MCF 10A (cell line): Measurements from ENCODE around the gene ZNF397. TPM values are rescaled to one million over a fixed set of nuclear protein-coding genes. Genes with fewer than 3 reads are reported as not detected.

ENCODE experiments used
- Bru-seq: library from RNA; stranded (reverse); fragments of 400-500 nt; gene quantifications from one replicate; lab custom pipeline; 2021; lab: Mats Ljungman, UMichigan
- BruChase-seq, 2 experiments: library from RNA; stranded (reverse); fragments of 400-500 nt; gene quantifications; one replicate each; lab custom pipeline; 2021; lab: Mats Ljungman, UMichigan
- BruUV-seq: library from RNA; stranded (reverse); fragments of 400-500 nt; replicated peaks from 2 replicates; lab custom pipeline; 2021; lab: Mats Ljungman, UMichigan
- CTCF ChIA-PET: fragments of 300-600 bp; sonication (Branson Sonifier 250); formaldehyde crosslinking; extraction: SDS; loops from one replicate; lab custom pipeline; 2021; ENCODE audit warnings: antibody characterized with exemption, inconsistent platforms; lab: Yijun Ruan, JAX
- POLR2A ChIA-PET: fragments of 300-600, 350-650 bp; sonication (Branson Sonifier 250); formaldehyde crosslinking; extraction: SDS; loops from one replicate; lab custom pipeline; 2020; ENCODE audit warnings: antibody characterized with exemption, inconsistent platforms; lab: Yijun Ruan, JAX
- DNase-seq: peaks from one replicate; pipeline ENCODE4 v3.0.0-alpha.2; 2018; ENCODE audit not compliant: unreplicated experiment
- H3K27ac Mint-ChIP-seq: one replicate; pipeline ENCODE4 v1.8.0; 2022; ENCODE audit warnings: mild to moderate bottlenecking, low read depth, mixed read lengths; ENCODE audit not compliant: unreplicated experiment
- H3K27me3 Mint-ChIP-seq: one replicate; pipeline ENCODE4 v1.8.0; 2022; ENCODE audit warnings: mixed read lengths; ENCODE audit not compliant: insufficient read depth, unreplicated experiment
- H3K36me3 Mint-ChIP-seq: one replicate; pipeline ENCODE4 v1.8.0; 2022; ENCODE audit warnings: mild to moderate bottlenecking, moderate library complexity, mixed read lengths; ENCODE audit not compliant: insufficient read depth, unreplicated experiment
- H3K4me1 Mint-ChIP-seq: one replicate; pipeline ENCODE4 v1.8.0; 2022; ENCODE audit warnings: mixed read lengths; ENCODE audit not compliant: insufficient read depth, unreplicated experiment
- H3K4me3 Mint-ChIP-seq: one replicate; pipeline ENCODE4 v1.8.0; 2022; ENCODE audit warnings: mild to moderate bottlenecking, moderate library complexity, mixed read lengths; ENCODE audit not compliant: unreplicated experiment
- H3K9me3 Mint-ChIP-seq: one replicate; pipeline ENCODE4 v1.8.0; 2022; ENCODE audit warnings: mixed read lengths; ENCODE audit not compliant: unreplicated experiment
- intact Hi-C: fragments of 100-400 bp; cut with micrococcal nuclease; formaldehyde crosslinking; loops from 2 replicates; pipeline ENCODE4 v1.14.1; 2022
- long read RNA-seq: library from polyadenylated mRNA; stranded (forward); transcript quantifications from one replicate; pipeline ENCODE4 v2.0.0, GENCODE V29; 2022
- total RNA-seq: library from RNA; stranded (reverse); gene quantifications from 2 replicates; pipeline ENCODE4 v1.2.3, GENCODE V29; 2022
- TF ChIP-seq, protein P1 (sequence below): fragments of 200-600 bp; IDR thresholded peaks from one replicate; pipeline ENCODE4 v1.8.0; 2022; ENCODE audit warnings: antibody characterized with exemption, mild to moderate bottlenecking; ENCODE audit not compliant: unreplicated experiment

ZNF397 gene
- total RNA-seq (22.5 and 26.5 TPM in 2 replicates), Bru-seq, nascent RNA (percentile 87 among the genes with signal in this experiment), BruChase-seq, experiment 1, labeled RNA remaining after a 6-hour chase (percentile 91 among the genes with signal in this experiment), BruChase-seq, experiment 2, labeled RNA remaining after a 2-hour chase (percentile 95 among the genes with signal in this experiment)
- long read RNA-seq, partial matches to known transcripts: 0 of 10 reads
- long read RNA-seq, other reads (novel, unspliced or antisense): 7 of 10 reads

DNA sequence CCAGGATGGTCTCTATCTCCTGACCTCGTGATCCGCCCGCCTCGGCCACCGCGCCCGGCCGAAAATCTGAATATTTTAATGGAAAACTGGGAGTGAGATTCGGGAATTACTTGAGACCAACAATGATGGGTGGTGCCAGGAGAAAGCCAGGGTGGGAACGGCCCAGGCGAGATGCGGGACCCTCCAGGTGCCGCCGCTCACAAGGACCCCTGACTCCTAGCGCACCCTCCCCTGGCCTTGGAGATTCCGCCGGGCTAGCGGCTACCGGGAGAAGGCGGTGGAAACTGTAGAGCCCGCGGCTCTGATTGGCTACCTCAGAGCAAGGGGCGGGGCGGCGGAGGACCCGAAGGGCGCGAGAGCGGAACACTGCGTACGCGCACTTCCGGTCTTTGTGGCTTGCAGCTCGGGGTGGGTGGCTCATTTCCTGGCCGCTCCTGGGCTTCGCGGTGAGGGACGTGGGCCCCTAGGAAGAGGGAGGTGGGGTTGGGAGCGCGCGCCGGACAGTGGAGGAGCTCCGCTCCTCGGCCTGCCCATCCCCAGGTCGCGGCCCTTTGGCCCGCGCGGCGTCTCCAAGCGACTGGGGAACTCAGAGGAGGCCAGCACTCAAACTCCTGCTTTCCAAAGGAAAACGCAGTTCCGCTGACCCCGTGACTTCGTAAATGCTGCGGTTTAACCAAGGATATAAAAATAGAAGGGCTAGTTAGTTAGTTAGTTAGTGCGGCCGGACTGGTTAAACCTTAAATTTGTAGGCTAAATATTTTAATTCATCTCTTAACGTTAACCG lies at the start of gene ZNF397:
ZNF397 (plus strand) TSS at position 371 of the 784 bp plus-strand sequence. CDS start 1,437 bp downstream, outside the sequence.
- intact Hi-C loops: loop anchor here (1.0 to 2.0 kb wide), 2 partner anchors 49 to 104 kb away; partner anchors contain the start of genes ZNF24 and ZSCAN30
- Mint-ChIP-seq H3K4me1 (no peaks in the 10 kb centered on the region), H3K9me3 (peaks cover 21% of the 10 kb centered on the region), H3K27me3 (no peaks in the 10 kb centered on the region), H3K4me3 (peak within 1 kb of the TSS; percentile 95), H3K27ac (peak within 1 kb of the TSS; percentile 97), H3K36me3 (peaks cover 45% of the 10 kb centered on the region)
- peak; percentile 96 for DNase-seq
- no TSS peak for BruUV-seq
- TF ChIP-seq, protein P1, sequence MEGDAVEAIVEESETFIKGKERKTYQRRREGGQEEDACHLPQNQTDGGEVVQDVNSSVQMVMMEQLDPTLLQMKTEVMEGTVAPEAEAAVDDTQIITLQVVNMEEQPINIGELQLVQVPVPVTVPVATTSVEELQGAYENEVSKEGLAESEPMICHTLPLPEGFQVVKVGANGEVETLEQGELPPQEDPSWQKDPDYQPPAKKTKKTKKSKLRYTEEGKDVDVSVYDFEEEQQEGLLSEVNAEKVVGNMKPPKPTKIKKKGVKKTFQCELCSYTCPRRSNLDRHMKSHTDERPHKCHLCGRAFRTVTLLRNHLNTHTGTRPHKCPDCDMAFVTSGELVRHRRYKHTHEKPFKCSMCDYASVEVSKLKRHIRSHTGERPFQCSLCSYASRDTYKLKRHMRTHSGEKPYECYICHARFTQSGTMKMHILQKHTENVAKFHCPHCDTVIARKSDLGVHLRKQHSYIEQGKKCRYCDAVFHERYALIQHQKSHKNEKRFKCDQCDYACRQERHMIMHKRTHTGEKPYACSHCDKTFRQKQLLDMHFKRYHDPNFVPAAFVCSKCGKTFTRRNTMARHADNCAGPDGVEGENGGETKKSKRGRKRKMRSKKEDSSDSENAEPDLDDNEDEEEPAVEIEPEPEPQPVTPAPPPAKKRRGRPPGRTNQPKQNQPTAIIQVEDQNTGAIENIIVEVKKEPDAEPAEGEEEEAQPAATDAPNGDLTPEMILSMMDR: no peak
- ChIA-PET CTCF (interaction anchor here (1.1 to 2.2 kb wide), 5 partner anchors 9 to 374 kb away, joined by 3 to 11 read pairs (median 5); partner anchors contain the start of gene ZNF24), POLR2A (interaction anchor here (0.6 to 7.2 kb wide), 23 partner anchors 8 to 731 kb away, joined by 3 to 58 read pairs (median 4); partner anchors contain the start of genes RMP24, ZNF24 and ZSCAN30)

DNA sequence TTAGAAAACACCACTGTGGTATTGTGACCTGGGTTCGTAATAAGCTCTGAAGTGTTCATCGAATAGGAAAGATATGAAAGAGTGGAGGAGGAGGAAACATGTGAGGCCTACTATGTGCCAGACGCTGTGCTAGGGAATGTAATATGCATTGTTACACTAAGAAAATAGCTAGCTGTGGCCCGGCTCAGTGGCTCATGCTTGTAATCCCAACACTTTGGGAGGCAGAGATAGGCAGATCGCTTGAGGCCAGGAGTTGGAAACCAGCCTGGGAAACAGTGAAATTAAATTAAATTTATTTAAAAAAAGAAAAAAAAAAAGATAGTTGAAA lies 49.2 kb upstream of the ZNF397 start:
- ChIA-PET POLR2A (no interaction called here), CTCF (no interaction called here)
- no TSS peak for BruUV-seq
- DNase-seq: no peak
- H3K27ac Mint-ChIP-seq: no peak overlapping the region
- peaks cover 5% of the 10 kb centered on the region for H3K4me1 Mint-ChIP-seq
- TF ChIP-seq, protein P1: no peak
- intact Hi-C loops: no loop called here
- no peaks in the 10 kb centered on the region for H3K9me3 Mint-ChIP-seq
- H3K36me3 Mint-ChIP-seq: no peaks in the 10 kb centered on the region
- H3K4me3 Mint-ChIP-seq: no peak overlapping the region
- H3K27me3 Mint-ChIP-seq: no peaks in the 10 kb centered on the region

DNA sequence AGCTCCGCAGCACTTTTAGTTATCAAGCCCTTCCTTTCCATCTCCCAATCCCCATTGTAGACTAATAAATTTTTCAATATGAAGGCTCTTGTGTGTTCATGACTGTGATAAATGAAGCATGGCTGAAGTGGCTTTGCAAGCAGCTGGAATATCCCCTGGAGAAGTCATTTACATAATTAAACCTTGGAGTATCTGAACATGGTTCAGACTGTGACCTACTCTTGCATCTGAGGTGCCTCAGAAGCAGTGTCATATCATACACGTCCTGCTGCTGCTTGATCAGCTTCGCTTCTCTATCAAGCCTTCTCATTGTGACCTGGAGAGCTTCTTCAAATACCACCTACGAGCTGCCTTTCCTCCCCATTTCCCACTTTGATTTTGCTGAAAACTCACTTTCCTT lies 48.4 kb upstream of the ZNF397 start:
- no peak for DNase-seq
- Mint-ChIP-seq H3K4me3 (no peak overlapping the region), H3K27ac (no peak overlapping the region), H3K9me3 (no peaks in the 10 kb centered on the region), H3K4me1 (peaks cover 5% of the 10 kb centered on the region), H3K36me3 (no peaks in the 10 kb centered on the region), H3K27me3 (no peaks in the 10 kb centered on the region)
- ChIA-PET CTCF (interaction anchor here (0.8 kb wide), 1 partner anchor 49 kb away, joined by 4 read pairs; no protein-coding TSS in a partner anchor), POLR2A (no interaction called here)
- TF ChIP-seq, protein P1: no peak
- intact Hi-C loops: no loop called here
- no TSS peak for BruUV-seq

DNA sequence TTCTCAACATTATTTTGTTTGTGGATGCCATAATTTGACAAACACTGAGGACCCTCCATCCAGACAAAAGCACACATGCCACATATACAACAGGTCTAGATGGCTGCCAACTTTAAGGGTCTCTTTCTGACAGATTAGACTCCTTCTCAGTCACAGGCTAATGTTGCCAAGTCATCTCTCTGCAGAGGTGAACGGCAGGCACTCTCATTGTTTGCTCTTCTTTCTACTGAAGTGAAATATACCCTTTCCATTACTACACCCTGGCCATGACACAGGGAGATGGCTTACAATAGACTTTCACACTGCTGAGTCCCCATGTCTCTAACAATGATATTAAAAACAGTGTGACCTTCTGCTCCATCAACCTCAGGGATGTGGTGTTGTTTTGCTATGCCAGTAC lies 47.5 kb upstream of the ZNF397 start:
- CTCF ChIA-PET: no interaction called here
- no TSS peak for BruUV-seq
- no peak for DNase-seq
- POLR2A ChIA-PET: no interaction called here
- TF ChIP-seq, protein P1: no peak
- H3K27ac Mint-ChIP-seq: no peak overlapping the region
- H3K4me1 Mint-ChIP-seq: peaks cover 5% of the 10 kb centered on the region
- H3K9me3 Mint-ChIP-seq: no peaks in the 10 kb centered on the region
- H3K4me3 Mint-ChIP-seq: no peak overlapping the region
- no peaks in the 10 kb centered on the region for H3K27me3 Mint-ChIP-seq
- no peaks in the 10 kb centered on the region for H3K36me3 Mint-ChIP-seq
- intact Hi-C loops: no loop called here
